CD4-positive, alpha-beta T cell treated with Interleukin-21 for 1 hour (primary cell): Measurements from ENCODE around the gene FKRP.
"Not testable (repeated sequence)": the region's sequence is repeated elsewhere in the genome, so short reads cannot be mapped to it uniquely, and the experiment has no call there.

ENCODE experiments used
- DNase-seq: peaks from one replicate; pipeline ENCODE4 v3.0.0-alpha.2; 2020

The FKRP gene, protein sequence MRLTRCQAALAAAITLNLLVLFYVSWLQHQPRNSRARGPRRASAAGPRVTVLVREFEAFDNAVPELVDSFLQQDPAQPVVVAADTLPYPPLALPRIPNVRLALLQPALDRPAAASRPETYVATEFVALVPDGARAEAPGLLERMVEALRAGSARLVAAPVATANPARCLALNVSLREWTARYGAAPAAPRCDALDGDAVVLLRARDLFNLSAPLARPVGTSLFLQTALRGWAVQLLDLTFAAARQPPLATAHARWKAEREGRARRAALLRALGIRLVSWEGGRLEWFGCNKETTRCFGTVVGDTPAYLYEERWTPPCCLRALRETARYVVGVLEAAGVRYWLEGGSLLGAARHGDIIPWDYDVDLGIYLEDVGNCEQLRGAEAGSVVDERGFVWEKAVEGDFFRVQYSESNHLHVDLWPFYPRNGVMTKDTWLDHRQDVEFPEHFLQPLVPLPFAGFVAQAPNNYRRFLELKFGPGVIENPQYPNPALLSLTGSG

DNA sequence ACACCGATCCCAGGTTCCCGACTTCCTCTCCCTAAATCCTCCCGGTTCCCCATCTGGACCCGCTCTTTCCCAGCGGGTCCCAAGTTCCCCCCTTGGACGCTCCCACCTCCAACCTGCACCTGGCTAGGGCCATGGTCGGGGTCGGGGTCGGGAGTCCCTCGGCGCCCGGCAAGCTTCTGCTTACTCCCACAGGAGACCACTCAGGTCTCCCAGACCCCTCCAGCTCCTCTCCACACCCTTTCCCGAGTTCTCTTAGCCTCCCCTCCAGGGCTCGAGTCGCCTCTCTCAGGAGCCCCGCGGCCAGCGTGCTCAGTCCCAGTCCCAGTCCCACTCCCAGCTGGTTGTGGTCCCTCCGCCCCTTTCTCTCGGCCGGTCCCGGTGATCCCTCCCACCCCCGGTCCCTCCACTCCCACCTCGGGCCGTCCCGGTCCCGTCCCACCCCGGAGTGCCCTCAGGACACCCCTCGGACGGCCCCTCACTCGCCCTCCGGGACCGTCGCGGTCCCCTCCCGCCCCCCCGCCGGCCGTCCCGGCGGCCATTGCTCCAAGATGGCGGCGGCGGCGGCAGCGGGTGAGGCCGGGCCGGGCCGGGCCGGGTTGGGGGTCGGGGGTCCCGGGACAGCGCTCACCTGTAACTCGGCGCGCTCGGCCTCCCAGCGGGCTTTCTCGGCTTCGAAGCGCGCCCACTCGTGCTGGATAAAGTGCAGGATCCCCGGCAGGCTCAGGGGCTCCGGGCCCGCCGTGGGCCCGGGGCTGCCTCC lies at the start of gene FKRP:
Gene FKRP, plus strand, starts transcription at position 537 of the 760 bp plus-strand sequence. CDS start 9,394 bp downstream, outside the sequence.
- DNase-seq = peak; percentile 38

DNA sequence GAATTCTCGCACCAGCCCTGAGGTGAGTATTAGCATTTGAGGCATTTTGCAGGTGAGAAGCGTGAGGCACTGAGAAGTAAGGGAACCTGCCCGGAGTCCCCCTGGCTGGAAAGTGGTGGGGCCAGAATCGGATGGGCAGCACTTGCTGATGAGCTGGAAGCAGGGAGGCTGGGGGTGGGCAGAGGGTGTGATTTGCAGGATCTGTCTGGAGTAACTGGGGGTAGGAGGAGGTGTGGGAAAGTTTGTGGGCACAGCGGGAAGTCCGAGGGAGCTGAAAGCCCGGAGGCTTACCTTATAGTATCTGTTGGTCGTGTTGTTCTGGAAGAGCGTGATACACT lies 49.0 kb upstream of the FKRP start:
- DNase-seq = no peak

DNA sequence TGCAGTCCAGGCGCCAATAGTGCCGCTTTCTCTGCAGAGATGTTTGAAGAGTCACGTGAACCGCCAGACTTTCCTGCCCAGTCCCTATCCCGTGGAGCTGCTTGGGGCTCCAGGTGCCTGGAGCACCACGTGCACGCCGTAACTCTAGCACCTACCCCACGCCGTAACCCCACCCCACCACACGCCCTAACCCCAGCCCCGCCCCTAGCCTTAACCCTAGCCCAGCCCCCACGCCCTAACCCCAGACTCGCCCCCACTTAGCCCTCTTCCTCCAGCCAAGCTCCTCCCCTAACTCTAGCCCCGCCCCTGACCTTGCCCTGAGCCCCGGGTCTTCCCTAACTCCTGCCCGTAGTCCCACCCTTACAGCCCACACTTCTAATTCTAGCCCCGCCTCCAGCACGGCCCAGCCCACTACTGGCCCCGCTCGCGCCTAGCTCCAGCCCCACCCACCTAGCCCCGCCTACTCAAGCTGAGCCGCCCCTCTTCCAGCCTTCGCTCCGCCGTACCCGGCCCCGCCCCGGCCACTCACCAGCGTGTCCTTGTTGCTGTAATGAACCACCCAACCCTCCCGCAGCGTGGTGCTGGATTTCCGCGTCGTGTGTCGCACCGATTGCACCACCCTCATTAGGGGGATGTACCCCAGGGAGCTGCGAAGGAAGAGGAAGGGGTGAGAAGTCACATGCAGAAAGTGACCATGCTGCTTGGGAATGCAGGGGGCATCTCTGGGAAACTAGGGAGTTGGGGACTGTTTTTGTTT lies 48.5 kb upstream of the FKRP start:
- no peak for DNase-seq

DNA sequence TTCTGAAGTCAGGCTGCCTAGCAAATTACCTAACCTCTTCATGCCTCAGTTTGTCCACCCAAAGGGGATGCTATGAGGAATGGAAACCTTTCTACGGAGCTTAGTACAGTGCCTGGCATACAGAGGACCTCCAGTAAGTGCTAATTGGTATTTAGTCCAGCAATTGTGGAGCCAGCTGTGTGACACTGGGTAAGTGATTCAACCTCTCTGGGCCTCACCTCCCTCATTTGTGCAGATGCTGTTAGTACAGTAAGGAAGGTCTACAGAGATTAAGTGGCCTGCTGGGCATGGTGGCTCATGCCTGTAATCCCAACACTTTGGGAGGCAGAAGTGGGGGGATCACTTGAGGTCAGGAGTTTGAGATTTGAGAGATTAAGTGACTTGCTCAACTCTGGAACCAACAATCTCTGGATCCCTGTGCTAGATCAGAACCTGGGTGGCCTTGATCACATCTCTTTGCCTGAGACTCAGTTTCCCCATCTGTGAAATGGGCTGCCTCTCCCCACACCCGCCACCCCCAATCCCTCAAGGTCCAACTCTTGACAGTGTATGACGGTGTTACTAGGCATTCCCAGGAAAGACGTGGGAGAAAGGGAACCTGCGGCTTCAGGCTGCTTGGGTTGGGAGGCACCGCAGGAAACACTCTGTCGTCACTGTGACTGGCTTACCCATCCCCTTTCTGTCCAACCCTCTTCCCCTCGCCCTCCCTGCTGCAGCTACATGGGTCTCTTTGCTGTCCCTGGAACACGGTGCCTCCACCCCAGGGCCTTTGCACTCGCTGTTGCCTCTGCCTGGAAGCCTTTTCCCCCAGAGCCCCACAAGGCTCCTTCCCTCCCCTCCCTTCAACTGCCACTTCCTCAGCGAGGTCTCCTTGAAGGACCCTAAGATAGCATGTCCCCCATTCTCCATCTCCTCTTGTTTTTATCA lies 47.2 kb upstream of the FKRP start:
- no peak for DNase-seq

DNA sequence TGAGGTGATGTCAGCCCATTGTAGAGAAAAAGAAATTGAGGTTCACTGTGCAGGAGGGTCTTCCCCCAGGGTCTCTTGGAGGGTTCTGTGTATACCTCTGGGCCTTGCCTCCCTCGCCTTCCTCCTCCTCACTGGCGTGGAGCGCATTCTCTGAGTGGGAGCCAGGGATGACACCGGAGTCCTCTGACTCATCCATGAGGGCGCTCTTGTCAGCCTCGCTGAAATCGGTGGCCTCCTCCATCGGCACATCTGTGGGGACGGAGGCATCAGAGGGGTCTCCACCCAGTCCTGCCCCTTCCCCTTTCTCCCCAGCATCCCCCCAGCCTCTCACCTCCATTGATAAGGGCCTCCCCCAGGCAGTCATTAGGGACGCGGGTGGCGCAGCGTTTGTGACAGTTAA lies 45.2 kb upstream of the FKRP start:
- DNase-seq = no peak

DNA sequence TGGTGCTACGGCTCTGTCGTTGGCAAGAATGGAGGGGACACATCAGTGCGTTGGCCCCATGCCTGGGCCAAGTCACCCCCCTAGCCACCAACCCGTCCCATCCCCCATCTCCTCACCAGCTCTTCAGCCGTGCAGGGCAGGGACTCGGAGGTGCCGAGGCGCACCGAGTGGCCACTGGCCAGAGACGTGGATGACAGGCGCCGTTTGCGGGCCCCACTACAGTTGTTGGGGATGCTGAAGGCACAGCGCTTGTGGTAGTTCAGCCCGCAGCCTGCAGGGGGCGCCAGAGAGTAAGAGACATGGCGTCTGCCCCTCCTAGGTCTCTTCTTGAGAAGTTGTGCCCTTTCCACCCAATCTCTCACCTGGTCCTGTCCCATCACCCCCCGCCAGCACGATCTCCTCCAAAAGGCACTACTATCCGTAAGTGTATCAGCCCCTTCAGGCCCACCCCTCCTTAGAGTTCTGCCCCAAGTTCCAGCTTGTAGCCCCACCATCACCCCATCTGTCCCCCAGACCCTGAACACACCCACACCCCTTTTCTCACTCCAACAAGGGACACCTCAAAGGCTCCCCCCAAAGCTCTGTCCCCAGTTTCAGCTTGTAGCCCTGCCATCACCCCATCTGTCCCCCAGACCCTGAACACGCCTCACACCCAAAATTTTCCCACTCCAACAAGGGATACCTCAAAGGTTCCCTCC lies 41.3 kb upstream of the FKRP start:
- DNase-seq = peak; percentile 84

DNA sequence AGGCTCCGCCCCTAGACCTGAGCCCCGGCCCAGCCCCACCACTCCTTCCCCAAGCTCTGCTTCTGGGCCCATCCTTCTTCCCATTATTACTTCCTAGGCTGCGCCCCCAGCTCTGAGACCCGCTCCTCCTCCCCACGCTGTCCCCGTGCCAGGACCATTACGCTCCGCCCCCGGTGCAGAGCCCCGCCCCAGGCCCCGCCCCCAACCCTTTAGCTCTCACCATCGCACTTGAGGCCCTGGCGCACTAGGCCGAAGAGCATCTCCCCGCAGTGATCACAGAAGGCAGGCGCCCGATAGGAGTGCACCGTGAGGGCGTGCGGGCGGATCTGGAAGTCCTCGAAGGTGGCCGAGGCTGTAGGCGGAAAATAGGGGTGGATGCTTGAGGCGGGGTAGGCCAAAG lies 35.2 kb upstream of the FKRP start:
- DNase-seq = no peak

DNA sequence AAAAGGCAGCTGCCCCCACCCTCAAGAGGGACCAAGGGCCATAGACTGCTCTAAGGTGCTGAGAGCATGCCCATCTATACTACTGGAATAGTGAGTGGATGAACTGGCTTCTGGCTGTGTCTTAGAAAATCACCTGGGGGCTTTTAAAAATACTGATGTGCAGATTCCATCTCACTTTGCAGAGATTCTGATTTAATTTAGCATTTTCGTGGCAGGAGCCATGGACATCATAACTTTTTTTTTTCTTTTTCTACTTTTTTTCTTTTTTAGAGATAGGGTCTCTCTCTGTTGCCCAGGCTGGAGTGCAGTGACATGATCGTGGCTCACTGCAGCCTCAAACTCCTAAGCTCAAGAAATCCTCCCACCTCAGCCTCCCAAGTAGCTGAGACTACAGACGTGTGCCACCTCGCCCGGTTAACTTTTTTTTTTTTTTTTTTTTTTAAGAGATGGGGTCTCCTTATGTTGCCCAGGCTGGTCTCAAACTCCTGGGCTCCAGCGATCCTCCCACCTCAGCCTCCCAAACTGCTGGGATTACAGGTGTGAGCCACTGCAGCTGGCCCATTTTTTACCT lies 33.0 kb upstream of the FKRP start:
- not testable (repeated sequence) for DNase-seq

DNA sequence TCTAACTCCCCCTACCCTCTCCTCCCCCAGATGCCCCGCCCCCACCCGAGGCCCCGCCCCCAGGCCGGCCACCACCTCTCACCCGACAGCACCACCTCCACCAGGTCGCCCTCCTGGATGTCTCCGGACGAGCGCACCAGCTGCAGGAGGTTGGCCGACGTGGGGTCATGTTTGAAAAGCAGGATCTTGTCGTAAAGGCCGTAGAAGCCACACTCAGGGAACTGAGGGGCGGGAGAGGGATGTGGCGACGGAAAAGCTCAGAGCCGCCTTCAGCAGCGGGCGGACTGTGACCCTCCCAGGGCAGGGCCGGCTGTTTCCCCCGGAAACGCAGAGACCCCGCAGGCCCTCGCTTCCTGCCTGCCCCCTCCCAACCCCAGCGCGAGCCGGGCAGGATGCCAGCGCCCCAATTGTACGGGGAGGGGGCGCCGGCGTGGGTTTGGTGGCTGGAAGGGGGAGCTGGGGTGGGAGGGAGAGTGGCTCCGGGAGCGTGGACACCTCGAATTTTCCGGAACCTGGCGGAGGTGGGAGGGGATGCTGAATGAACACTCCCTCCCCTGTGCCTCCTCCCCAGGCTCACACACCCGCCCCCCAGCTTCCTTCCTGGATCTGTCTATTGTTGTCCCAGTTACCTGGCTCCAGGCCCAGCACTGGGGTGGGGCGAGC lies 31.9 kb upstream of the FKRP start:
- DNase-seq = peak; percentile 85

DNA sequence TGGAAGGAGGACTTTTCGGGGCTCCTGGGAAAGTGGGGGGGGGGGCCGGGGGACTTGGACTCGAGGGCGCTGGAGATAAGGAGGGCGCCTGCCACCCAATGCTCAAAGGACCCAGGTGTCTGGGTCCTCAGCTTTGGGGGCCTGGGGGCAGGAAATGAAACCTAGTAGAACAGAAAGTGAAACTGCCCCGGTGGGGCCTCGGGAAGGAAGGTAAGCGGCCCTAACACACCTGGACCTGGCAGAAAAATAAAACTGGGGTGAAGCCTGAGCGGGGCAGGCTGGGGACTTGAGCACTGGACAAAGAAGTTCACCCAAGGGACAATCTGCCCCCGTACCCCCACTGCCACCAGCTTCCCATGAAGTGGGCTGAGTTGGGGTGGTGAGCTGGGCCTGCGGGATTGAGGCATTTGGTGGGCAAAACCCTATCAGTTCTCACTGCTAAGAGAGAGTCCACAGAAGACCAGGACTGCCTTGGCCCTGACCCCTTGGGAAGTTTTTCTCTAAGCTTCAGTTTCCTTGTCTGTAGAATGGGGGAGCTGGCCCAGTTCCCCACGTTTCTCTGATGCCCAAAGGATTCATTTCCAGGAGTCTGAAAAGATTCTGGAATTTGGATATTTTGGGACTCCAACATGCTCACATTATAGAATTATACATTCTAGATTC lies 31.3 kb upstream of the FKRP start:
- DNase-seq = no peak

DNA sequence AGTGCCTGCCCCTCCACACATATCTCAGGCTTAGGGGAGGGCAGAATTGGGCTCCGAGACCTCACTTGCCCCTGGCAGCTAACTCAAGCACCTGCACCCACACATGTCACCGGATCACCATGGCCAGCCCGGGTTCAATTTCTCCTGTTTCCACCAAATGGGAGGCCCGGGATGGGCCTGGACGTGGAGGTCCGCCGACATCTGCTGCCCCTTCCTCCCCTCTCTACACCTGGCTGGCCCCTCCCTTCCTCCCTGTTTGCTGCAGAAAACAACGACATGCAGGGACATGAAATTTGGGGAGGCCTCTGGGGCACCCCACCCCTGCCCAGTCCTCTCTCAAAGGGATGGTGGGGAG lies 30.3 kb upstream of the FKRP start:
- no peak for DNase-seq

DNA sequence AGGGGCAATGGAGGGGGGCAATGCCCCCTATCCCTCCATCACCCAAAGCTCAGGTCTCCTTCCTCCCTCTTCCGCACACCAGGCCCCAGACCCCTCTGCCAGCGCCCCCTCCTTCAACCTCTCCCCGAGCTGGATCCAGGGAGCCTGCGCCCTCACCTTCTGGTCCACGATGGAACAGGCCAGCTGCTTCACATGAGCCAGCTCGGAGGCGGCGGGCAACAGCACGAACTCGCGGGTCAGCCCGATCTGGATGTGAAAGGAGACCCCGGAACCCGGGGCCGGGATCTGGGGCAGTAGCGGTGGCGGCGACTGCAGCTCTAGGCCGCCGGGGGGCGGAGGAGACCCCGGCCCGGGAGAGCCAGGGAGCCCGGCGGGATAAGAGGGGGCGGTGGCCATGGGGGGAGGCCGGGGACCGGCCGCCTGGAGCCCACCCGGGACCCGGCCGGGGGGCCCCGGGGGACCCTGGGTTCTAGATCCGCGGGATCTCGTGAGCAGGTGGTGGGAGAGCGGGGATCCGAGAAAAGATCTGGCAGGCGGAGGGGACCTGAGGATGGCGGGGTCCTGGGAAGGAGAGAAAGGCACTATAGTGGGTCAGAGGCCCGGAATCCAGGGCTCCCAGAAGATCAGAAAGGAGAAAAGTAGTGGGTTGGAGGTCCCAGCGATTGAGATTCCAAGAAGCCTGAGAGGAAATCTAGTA lies 29.7 kb upstream of the FKRP start:
- DNase-seq = no peak

DNA sequence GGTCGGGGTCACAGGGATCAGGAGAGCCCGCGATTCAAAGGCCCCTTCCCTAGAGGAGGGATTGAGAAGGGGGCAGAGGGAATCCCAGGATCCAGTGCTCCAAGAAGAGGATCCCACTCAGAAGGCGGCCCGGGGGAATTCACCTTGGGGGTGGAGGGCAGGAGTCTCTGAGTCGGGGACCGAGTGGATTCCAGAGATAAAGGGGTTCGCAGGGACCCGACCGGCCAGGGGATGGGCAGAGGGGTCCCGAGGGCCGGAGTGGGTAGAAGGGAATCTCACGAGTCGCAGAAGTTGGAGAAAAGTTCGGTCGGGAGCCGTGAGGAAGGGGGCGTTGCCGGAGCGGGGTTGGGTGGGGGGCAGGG lies 29.2 kb upstream of the FKRP start:
- DNase-seq = no peak

DNA sequence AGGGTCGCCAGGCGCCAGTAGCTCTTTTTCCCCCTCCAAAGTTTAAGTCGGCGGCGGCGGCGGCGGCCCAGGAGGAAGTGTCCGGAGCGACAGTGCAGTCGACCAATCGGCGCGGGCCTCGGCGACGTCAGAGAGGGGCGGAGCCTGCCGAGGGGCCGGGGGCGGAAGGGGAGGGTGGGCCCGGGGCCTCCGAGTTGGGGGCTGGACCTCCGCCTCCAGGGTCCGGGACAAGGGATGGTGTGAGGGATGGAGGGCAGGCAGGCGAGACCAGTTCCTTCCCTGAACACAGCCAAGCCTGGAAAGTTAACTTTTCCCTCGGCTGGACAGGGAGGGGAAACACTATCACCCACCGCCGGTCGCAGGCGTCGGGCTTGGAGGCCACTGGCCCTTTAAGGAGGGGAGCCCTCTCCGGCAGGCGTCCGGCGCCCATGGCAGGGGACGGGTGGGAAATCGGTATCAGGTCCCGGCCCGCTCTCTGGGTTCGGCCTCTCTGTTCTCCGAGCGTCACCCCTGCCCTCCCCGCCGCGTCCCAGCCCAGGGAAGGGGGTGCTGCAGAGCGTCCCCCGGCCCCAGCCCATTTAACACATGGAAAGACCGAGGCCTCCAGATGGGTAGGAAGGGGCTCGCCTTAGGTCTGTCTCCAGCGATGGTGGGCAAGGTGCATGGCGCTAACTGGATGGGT lies 28.7 kb upstream of the FKRP start, which contains the start of gene PRKD2:
Gene PRKD2, minus strand, starts transcription at position 81 of the 682 bp plus-strand sequence. CDS start 744 bp downstream, outside the sequence.
- DNase-seq = peak; percentile 87

DNA sequence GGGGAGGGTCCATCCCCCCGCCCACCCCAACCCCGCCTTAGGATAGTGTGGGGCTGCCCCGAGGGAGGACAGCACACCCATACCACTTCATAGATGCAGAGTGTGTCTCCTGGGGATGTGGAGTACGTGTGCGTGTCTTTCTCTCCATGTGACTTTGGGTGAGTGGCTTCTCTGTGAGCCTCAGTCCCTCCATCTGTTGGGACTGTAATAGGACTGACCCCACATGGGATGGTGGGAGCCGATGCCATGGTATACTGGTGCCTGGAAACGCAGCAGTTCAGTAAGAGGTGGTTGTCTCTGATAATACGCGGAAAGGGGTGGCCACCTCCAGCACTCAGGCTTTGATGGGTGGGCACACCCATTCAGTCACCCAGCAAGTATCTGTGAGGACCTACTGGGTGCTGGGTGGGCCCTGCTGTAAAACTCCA lies 28.1 kb upstream of the FKRP start:
- peak; percentile 29 for DNase-seq

DNA sequence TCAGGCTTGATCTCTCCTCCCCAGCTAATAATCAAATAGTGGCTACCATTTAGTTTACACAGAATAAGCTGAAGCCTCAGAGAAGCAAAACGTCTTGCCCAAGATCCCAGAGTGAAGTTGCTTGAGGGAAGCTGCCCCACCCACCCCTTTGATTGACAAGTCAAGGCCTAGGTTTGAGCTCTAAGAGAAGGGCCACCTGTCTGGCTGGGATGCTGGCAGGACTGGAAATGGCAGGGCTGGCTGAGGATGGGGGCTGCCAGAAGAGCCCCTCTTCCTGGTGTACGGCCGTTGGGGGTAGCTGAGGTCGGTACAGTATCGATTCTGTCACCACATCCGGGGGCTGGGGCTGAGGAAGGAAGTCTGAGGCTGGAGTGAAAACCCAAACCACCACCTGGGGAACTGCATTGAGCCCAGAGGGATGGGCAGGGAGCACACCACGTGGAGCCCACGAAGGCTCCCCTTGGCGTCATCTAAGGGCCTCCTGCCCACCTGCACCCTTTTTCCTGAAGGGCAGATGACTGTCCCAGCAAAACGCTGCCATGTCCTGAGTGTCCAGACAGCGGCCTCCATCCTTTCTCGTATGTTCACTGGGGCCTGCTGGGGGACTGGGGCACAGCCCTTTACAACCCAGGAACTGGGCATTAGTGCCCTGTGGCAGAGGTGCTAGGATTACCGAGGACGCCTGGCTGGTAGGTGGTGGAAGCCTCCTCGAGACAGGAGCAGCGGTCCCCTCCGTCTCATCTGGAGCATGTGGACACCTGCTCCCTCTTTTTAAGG lies 27.5 kb upstream of the FKRP start:
- DNase-seq = peak; percentile 72

DNA sequence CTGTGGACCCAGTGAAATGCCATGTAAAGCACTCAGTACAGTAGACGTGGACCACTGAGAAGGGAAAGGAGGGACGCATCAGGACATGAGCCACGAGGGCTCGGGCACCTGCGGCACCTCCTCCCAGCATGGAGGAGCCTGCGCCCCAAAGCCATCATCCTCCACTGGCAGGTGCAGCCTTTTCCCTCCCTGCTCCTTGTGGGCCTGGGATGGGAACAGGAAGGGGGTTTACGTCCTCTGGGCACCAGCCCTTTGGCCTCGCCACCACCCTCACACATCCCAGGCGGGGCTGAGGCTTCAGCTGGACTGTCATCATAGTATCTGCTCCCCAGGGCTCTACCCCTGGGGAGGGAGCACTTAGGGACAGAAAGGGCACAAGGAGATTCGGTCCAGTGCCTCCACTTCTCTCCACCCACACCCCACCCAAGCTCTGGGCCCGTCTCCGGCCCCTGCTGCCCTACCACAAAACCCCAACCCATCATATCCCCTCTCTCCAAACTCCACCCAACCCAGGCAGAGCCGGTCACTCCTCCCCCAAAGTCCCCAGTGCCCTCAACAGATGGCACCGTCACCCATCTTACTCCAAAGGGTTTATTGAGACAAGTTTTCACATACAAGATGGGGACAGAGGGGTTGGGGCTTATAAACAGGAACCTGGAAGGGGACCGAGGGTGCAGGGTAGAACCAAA lies 26.8 kb upstream of the FKRP start:
- no peak for DNase-seq
